Measurements from ENCODE around the gene CYB5R3. TPM values are rescaled to one million over a fixed set of nuclear protein-coding genes. Genes with fewer than 3 reads are reported as not detected.

The CYB5R3 gene
- polyA plus RNA-seq (2012; rRNA removed), result 86.8 and 106 TPM in 2 replicates
- polyA plus RNA-seq (2012; cell fraction: cytosol; rRNA removed), result 56.6 and 75.2 TPM in 2 replicates
- polyA plus RNA-seq (2012; cell fraction: nucleus; rRNA removed), result 58.9 and 65.5 TPM in 2 replicates

DNA sequence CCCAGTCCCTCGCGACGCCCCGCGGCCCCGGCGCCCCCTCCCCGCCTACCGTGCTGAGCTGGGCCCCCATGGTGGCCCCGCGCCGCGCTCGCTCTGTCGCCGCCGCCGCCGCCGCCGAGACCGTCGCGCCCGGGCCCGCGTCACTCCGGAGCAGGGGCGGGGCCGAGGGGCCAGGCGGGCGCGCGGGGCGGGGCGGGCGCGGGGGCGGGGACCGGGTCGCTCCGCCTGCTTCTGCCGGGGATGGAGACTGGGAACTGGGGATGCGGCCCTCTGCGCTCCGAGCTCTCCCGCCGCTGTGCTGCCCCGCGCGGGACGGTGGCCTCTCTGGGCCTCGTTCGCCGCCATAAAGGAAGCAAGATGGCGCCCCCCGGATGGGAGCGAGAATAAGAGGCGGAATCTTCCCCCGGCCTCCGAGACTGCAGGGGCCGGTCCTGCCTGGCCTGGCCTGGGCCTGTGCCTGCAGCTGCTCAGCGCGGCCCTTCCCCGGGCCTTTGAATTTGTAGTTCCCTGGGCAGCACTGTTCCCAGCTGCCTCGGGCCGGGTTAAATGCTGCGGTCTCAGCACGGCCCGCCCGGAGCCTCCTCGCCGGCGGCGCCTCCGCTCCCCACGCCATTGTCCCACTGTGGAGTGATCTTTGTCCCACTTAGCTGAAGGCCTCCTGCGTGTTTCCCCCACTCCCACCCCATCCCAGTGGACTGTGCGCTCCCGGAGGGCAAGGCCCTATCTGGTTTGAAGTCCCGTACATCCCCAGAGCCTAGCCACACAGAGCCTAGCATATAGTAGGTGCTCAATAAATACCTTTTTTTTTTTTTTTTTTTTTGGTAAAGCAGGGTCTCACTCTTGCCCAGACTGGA is at the start of gene CYB5R3:
TSS of gene CYB5R3 (minus strand) at position 147 of the 854 bp plus-strand sequence. CDS start at position 70, 77 bp downstream.
- Histone ChIP-seq H2AFZ (ENCODE audit: low read depth) (peak within 1 kb of the TSS; percentile 65; the same call in 1 of the 2 replicates), H3K27me3 (ENCODE audit: insufficient read depth) (no peaks in the 10 kb centered on the region), H3F3A (replicated peaks; ENCODE audit: insufficient read depth) (no peaks in the 10 kb centered on the region), H3K36me3 (replicated peaks in 1 of 2; ENCODE audit: control insufficient read depth in 1 of 2, insufficient read depth in 2 of 2, low read length in 1 of 2) (no peaks in the 10 kb centered on the region), H3K9ac (peak within 1 kb of the TSS; percentile 87), H3K4me1 (ENCODE audit: control insufficient read depth in 1 of 2, insufficient read depth in 2 of 2, low read depth in 1 of 2, low read length in 1 of 2) (peaks cover 0 to 6% of the 10 kb centered on the region in 2 experiments; a peak in 1 of 4 replicates), H3K4me2 (peak within 1 kb of the TSS; percentile 82), H3K9me3 (no peaks in the 10 kb centered on the region), H3K9me2 (no peaks in the 10 kb centered on the region), H3K79me2 (ENCODE audit: insufficient read depth) (peaks cover 45% of the 10 kb centered on the region), H4K20me1 (ENCODE audit: insufficient read depth) (peaks cover under 1% of the 10 kb centered on the region; the same call in 1 of the 2 replicates), H3K27ac (ENCODE audit: low read depth in 2 of 2, low read length in 1 of 2) (peak within 1 kb of the TSS; percentile 62), H3K4me3 (ENCODE audit: low read depth in 2 of 2, low read length in 1 of 2) (peak within 1 kb of the TSS; percentile 72 to 77)
- peak; percentile 95 for DNase-seq
- TF ChIP-seq YY1 (IDR thresholded peaks at IDR 0.05; ENCODE audit: low read depth) (peak; percentile 65; the same call in 1 of the 2 replicates), FOXM1 (IDR thresholded peaks at IDR 0.05; ENCODE audit: low read depth) (no peak), RAD21 (IDR thresholded peaks at IDR 0.05; ENCODE audit: low read length) (0 out of 2 replicates have a peak, but pooled peaks have one; percentile 30)
- ChIA-PET POLR2A (interaction anchor here (0.5 to 1.3 kb wide), 6 partner anchors 9 to 35 kb away, joined by 3 to 6 read pairs (median 4); partner anchors contain the start of gene POLDIP3), CTCF (interaction anchor here (1.1 to 1.3 kb wide), 3 partner anchors 10 to 13 kb away, joined by 3 to 5 read pairs (median 4); no protein-coding TSS in a partner anchor)
- WGBS (ENCODE audit: low lambda C conversion rate), result 68% methylated on average over 7 of the region's 81 CpGs

DNA sequence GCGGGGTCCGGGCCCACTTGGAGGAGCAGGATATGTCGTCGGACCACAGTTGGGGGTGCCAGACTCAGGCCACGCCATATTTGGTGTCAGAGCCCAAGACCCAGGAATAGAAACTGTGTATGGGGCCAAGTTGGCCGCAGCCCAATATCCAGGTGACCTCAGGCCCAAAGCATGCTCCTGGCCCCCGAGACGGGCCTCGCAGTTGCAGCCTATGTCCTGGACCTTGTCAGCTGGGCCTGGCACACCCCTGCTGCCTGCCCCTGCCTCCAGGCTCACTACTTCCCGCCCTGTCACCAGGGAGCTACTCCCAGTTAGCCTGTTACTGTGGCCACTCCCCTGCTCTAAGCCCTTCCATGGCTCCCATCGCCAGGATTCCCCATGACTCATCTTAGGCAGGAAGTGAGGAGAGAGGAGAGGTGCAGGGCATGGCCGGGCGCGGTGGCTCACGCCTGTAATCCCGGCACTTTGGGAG is 48.4 kb upstream of the CYB5R3 start:
- no peak overlapping the region for H3K4me2 ChIP-seq
- no peaks in the 10 kb centered on the region for H3K79me2 ChIP-seq (ENCODE audit: insufficient read depth)
- no peaks in the 10 kb centered on the region for H3K36me3 ChIP-seq (replicated peaks in 1 of 2; ENCODE audit: control insufficient read depth in 1 of 2, insufficient read depth in 2 of 2, low read length in 1 of 2)
- DNase-seq, result no peak
- H2AFZ ChIP-seq (ENCODE audit: low read depth), result no peak overlapping the region
- no peak overlapping the region for H3K4me3 ChIP-seq (ENCODE audit: low read depth in 2 of 2, low read length in 1 of 2)
- WGBS (ENCODE audit: low lambda C conversion rate), result no CpG with 5 or more reads among the region's 16 CpGs
- H3K4me1 ChIP-seq (ENCODE audit: control insufficient read depth in 1 of 2, insufficient read depth in 2 of 2, low read depth in 1 of 2, low read length in 1 of 2), result peaks cover 0 to 6% of the 10 kb centered on the region in 2 experiments; a peak in 1 of 4 replicates
- H3K9ac ChIP-seq, result no peak overlapping the region
- H4K20me1 ChIP-seq (ENCODE audit: insufficient read depth), result no peaks in the 10 kb centered on the region
- H3K9me2 ChIP-seq, result no peaks in the 10 kb centered on the region
- no peaks in the 10 kb centered on the region for H3K27me3 ChIP-seq (ENCODE audit: insufficient read depth)
- ChIA-PET CTCF (no interaction called here), POLR2A (no interaction called here)
- H3K27ac ChIP-seq (ENCODE audit: low read depth in 2 of 2, low read length in 1 of 2), result peak overlapping the region in 1 of 2 experiments; percentile 53; a peak in 2 of 4 replicates
- H3F3A ChIP-seq (replicated peaks; ENCODE audit: insufficient read depth), result no peaks in the 10 kb centered on the region
- no peaks in the 10 kb centered on the region for H3K9me3 ChIP-seq
- TF ChIP-seq, protein P1, sequence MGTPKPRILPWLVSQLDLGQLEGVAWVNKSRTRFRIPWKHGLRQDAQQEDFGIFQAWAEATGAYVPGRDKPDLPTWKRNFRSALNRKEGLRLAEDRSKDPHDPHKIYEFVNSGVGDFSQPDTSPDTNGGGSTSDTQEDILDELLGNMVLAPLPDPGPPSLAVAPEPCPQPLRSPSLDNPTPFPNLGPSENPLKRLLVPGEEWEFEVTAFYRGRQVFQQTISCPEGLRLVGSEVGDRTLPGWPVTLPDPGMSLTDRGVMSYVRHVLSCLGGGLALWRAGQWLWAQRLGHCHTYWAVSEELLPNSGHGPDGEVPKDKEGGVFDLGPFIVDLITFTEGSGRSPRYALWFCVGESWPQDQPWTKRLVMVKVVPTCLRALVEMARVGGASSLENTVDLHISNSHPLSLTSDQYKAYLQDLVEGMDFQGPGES (IDR thresholded peaks at IDR 0.05; ENCODE audit: low read depth, low read length), result no peak
- TF ChIP-seq SIN3A (IDR thresholded peaks at IDR 0.05; ENCODE audit: borderline replicate concordance, low read depth, low read length), result no peak
- TF ChIP-seq FOXM1 (IDR thresholded peaks at IDR 0.05; ENCODE audit: low read depth), result no peak
- 0 out of 2 replicates have a peak, but pooled peaks have one; percentile 16 for TF ChIP-seq ELF1 (IDR thresholded peaks at IDR 0.05)
- TF ChIP-seq GABPA (IDR thresholded peaks at IDR 0.05; ENCODE audit: low read depth), result no peak
- no peak for TF ChIP-seq EZH2phosphoT487 (IDR thresholded peaks at IDR 0.05; ENCODE audit: borderline replicate concordance, low read depth)
- TF ChIP-seq, protein P2, sequence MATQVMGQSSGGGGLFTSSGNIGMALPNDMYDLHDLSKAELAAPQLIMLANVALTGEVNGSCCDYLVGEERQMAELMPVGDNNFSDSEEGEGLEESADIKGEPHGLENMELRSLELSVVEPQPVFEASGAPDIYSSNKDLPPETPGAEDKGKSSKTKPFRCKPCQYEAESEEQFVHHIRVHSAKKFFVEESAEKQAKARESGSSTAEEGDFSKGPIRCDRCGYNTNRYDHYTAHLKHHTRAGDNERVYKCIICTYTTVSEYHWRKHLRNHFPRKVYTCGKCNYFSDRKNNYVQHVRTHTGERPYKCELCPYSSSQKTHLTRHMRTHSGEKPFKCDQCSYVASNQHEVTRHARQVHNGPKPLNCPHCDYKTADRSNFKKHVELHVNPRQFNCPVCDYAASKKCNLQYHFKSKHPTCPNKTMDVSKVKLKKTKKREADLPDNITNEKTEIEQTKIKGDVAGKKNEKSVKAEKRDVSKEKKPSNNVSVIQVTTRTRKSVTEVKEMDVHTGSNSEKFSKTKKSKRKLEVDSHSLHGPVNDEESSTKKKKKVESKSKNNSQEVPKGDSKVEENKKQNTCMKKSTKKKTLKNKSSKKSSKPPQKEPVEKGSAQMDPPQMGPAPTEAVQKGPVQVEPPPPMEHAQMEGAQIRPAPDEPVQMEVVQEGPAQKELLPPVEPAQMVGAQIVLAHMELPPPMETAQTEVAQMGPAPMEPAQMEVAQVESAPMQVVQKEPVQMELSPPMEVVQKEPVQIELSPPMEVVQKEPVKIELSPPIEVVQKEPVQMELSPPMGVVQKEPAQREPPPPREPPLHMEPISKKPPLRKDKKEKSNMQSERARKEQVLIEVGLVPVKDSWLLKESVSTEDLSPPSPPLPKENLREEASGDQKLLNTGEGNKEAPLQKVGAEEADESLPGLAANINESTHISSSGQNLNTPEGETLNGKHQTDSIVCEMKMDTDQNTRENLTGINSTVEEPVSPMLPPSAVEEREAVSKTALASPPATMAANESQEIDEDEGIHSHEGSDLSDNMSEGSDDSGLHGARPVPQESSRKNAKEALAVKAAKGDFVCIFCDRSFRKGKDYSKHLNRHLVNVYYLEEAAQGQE (IDR thresholded peaks at IDR 0.05; ENCODE audit: low read depth, low read length), result no peak
- TF ChIP-seq FOSL2 (IDR thresholded peaks at IDR 0.05; ENCODE audit: borderline replicate concordance, low read depth), result peak; percentile 60; the same call in 1 of the 2 replicates
- TF ChIP-seq, protein P3, sequence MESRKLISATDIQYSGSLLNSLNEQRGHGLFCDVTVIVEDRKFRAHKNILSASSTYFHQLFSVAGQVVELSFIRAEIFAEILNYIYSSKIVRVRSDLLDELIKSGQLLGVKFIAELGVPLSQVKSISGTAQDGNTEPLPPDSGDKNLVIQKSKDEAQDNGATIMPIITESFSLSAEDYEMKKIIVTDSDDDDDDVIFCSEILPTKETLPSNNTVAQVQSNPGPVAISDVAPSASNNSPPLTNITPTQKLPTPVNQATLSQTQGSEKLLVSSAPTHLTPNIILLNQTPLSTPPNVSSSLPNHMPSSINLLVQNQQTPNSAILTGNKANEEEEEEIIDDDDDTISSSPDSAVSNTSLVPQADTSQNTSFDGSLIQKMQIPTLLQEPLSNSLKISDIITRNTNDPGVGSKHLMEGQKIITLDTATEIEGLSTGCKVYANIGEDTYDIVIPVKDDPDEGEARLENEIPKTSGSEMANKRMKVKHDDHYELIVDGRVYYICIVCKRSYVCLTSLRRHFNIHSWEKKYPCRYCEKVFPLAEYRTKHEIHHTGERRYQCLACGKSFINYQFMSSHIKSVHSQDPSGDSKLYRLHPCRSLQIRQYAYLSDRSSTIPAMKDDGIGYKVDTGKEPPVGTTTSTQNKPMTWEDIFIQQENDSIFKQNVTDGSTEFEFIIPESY (IDR thresholded peaks at IDR 0.05; ENCODE audit: borderline replicate concordance, low read depth), result no peak
- TF ChIP-seq, protein P4, sequence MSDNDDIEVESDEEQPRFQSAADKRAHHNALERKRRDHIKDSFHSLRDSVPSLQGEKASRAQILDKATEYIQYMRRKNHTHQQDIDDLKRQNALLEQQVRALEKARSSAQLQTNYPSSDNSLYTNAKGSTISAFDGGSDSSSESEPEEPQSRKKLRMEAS (IDR thresholded peaks at IDR 0.05; ENCODE audit: low read depth), result peak; percentile 73
- TF ChIP-seq RXRA (IDR thresholded peaks at IDR 0.05; ENCODE audit: borderline replicate concordance, low read depth), result no peak
- peak; percentile 65; the same call in 1 of the 2 replicates for TF ChIP-seq MEF2A (IDR thresholded peaks at IDR 0.05; ENCODE audit: borderline replicate concordance, low read depth)

Measured in SK-N-SH (cell line).